Kidney (tissue), 14 donors: ENCODE data around the gene MIDN. TPM values are rescaled to one million over a fixed set of nuclear protein-coding genes. Genes with fewer than 3 reads are reported as not detected.

Source experiments
- DNase-seq, 5 donors: peaks; one replicate each; pipeline ENCODE4 v3.0.0-alpha.2; 2013 to 2020
- FAIRE-seq: peaks from 2 replicates; lab custom pipeline; 2012; peaks lifted over from hg19 to GRCh38; lab: Jason Lieb, UNC
- H3K27ac ChIP-seq, 2 donors: one replicate each; pipeline ENCODE4 v1.7.0; 2013; ENCODE audit warnings: low read depth in 2 of 2, low read length in 2 of 2, inconsistent platforms in 1 of 2
- H3K27me3 ChIP-seq: one replicate; pipeline ENCODE4 v1.7.1; 2013; ENCODE audit warnings: low read length, inconsistent platforms; ENCODE audit not compliant: control insufficient read depth, insufficient read depth
- H3K36me3 ChIP-seq, 3 donors: one replicate each; pipeline versions ENCODE4 v1.7.0 to v1.7.1; 2013; ENCODE audit warnings: low read length in 3 of 3, control low read depth in 1 of 3, inconsistent platforms in 1 of 3; ENCODE audit not compliant: insufficient read depth in 3 of 3, control insufficient read depth in 2 of 3
- H3K4me1 ChIP-seq, 3 donors: one replicate each; pipeline versions ENCODE4 v1.7.0 to v1.7.1; 2013; ENCODE audit warnings: low read length in 3 of 3, inconsistent platforms in 1 of 3, low read depth in 1 of 3; ENCODE audit not compliant: control insufficient read depth in 2 of 3, insufficient read depth in 2 of 3
- H3K4me3 ChIP-seq, 3 donors: one replicate each; pipeline versions ENCODE4 v1.7.0 to v1.8.1; 2013; ENCODE audit warnings: low read length in 3 of 3, control low read depth in 1 of 3, inconsistent platforms in 1 of 3
- H3K9ac ChIP-seq, 3 donors: one replicate each; pipeline versions ENCODE4 v1.7.0 to v1.7.1; 2013; ENCODE audit warnings: low read length in 3 of 3, control low read depth in 1 of 3, inconsistent platforms in 1 of 3
- H3K9me3 ChIP-seq, 3 donors: one replicate each; pipeline versions ENCODE4 v1.7.0 to v1.7.1; 2013; ENCODE audit warnings: low read length in 3 of 3, control low read depth in 1 of 3, inconsistent platforms in 1 of 3; ENCODE audit not compliant: control insufficient read depth in 2 of 3, insufficient read depth in 1 of 3
- intact Hi-C: fragments of 100-400 bp; cut with DNase I; formaldehyde crosslinking; loops from one replicate; pipeline ENCODE4 v1.11.1; 2022
- polyA plus RNA-seq: library from polyadenylated mRNA; stranded (reverse); fragments of 350-450 nt; fragmentation: Illumina TruSeq; extraction: RNeasy Lipid Tissue Mini Kit (QIAGEN cat#74804); gene quantifications from one replicate; pipeline ENCODE4 v1.2.3, GENCODE V29; 2014; ENCODE audit warnings: low read depth, low replicate concordance; ENCODE audit not compliant: insufficient read depth
- total RNA-seq: library from RNA; stranded (reverse); fragmentation: NEBNext Ultra II Directional; extraction: Animal tissue kit (Norgen Biotek cat#: 25700); gene quantifications from one replicate; pipeline ENCODE4 v1.2.1, GENCODE V29; 2021
- TF ChIP-seq, protein P1 (sequence below): IDR thresholded peaks from 3 replicates; pipeline ENCODE4 v1.5.1; 2012; ENCODE audit warnings: mild to moderate bottlenecking, moderate library complexity, borderline replicate concordance; ENCODE audit not compliant: insufficient read depth; ENCODE audit errors: extremely low read depth
- donor health status: control.
- donor health status: control.
- donor health status: control.
- donor health status: control.
- donor health status: control.
- donor health status: DM: yes; HTN: yes; CAD: no.
- donor health status: Normal renal cell carcinoma (clear cell type).

The MIDN gene
- total and polyA plus RNA-seq, 2 donors from 2014 or later = 21.3 to 205 TPM

DNA sequence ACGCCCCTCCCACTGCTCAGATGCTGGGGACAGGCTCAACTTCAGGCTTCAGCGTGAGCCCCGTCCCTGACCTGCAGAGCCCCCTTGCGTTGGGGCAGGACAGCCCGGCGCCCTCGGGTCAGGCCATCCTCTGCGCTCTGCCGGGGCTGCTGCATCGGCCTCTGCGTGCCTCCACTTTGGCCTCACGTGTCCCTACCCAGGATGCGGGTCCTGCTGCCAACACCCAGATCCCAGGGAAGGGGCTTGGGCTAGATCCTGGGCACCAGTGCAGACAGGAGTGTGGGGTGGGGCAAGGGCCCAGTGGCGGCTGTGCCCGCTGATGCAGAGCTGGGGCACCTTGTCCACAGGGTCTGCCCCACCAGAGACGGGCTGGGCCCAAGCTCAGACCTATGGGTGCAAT, 23.5 kb upstream of the MIDN start:
- intact Hi-C loops = no loop called here
- H3K27ac ChIP-seq = no peak overlapping the region
- FAIRE-seq (no peak), DNase-seq (no peak)
- TF ChIP-seq, protein P1, sequence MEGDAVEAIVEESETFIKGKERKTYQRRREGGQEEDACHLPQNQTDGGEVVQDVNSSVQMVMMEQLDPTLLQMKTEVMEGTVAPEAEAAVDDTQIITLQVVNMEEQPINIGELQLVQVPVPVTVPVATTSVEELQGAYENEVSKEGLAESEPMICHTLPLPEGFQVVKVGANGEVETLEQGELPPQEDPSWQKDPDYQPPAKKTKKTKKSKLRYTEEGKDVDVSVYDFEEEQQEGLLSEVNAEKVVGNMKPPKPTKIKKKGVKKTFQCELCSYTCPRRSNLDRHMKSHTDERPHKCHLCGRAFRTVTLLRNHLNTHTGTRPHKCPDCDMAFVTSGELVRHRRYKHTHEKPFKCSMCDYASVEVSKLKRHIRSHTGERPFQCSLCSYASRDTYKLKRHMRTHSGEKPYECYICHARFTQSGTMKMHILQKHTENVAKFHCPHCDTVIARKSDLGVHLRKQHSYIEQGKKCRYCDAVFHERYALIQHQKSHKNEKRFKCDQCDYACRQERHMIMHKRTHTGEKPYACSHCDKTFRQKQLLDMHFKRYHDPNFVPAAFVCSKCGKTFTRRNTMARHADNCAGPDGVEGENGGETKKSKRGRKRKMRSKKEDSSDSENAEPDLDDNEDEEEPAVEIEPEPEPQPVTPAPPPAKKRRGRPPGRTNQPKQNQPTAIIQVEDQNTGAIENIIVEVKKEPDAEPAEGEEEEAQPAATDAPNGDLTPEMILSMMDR = no peak
- no peaks in the 10 kb centered on the region for H3K9me3 ChIP-seq
- H3K9ac ChIP-seq = no peak overlapping the region
- no peak overlapping the region for H3K4me3 ChIP-seq
- peaks cover 0 to 10% (median 0%) of the 10 kb centered on the region in 3 donors for H3K36me3 ChIP-seq
- no peaks in the 10 kb centered on the region for H3K4me1 ChIP-seq
- no peaks in the 10 kb centered on the region for H3K27me3 ChIP-seq

DNA sequence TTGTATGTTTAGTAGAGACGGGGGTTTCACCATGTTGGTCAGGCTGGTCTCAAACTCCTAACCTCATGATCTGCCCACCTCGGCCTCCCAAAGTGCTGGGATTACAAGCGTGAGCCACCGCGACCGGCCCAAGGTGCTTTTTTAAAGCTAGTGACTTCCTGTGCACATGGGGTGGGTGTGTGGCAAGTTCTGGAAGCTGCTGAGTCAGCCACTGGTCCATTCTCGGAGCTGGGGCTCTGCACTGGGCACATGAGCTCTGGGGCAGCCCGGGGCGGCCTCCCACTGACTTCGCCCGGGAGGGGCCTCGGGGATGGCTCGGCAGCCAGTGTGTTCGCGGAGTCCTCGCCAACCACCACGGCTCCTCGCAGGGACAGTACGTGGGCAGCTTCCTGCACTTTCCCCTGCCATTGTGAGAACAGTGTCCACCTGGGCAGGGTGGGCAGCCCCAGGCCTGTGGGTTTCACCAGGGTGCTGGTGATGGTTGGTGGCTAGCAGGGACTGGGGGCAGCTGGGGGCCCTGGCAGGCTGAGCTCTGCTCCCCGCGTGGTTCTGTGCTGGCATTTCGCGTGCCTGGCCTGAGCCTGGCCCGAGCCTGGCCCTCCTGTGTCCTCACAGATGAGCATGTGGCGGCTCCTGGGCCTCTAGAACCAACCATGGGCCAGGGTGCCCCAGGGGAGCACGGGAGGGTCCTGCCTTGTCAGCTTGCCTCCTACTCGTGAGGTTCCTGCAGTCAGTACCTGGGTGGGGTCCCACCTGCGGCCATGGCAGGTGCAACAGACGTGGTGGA, 22.8 kb upstream of the MIDN start:
- H3K27ac ChIP-seq = no peak overlapping the region
- H3K36me3 ChIP-seq = peaks cover 0 to 5% (median 0%) of the 10 kb centered on the region in 3 donors
- intact Hi-C loops = no loop called here
- H3K27me3 ChIP-seq = no peaks in the 10 kb centered on the region
- TF ChIP-seq, protein P1 = no peak
- FAIRE-seq (no peak), DNase-seq (no peak)
- no peak overlapping the region for H3K9ac ChIP-seq
- H3K4me1 ChIP-seq = no peaks in the 10 kb centered on the region
- no peaks in the 10 kb centered on the region for H3K9me3 ChIP-seq
- no peak overlapping the region for H3K4me3 ChIP-seq

DNA sequence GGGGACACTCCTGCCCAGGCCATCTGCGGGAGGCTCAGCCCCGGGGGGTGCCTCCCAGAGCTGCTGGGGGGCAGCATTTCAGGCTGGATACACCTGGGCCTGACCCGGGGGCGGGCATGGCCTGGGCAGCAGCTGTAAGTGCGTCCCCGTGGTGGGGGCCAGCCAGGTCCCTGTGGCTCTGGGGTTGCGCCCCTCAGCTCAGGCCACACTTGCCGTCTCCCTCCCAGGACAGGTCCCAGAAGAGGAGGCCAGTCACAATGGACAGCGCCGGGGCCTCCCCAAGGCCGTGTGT, 22.2 kb upstream of the MIDN start:
- no peaks in the 10 kb centered on the region for H3K27me3 ChIP-seq
- no peaks in the 10 kb centered on the region for H3K4me1 ChIP-seq
- H3K4me3 ChIP-seq = no peak overlapping the region
- no peak overlapping the region for H3K27ac ChIP-seq
- no peaks in the 10 kb centered on the region for H3K36me3 ChIP-seq
- no peaks in the 10 kb centered on the region for H3K9me3 ChIP-seq
- FAIRE-seq = no peak
- TF ChIP-seq, protein P1 = no peak
- H3K9ac ChIP-seq = no peak overlapping the region
- no peak for DNase-seq
- intact Hi-C loops = no loop called here
